Activated naive CD8-positive, alpha-beta T cell treated with anti-CD3 and anti-CD28 coated beads for 36 hours (primary cell): ENCODE data around the gene KIFC3. TPM values are rescaled to one million over a fixed set of nuclear protein-coding genes. Genes with fewer than 3 reads are reported as not detected.

Experiments used
- DNase-seq: peaks from one replicate; pipeline ENCODE4 v3.0.0; 2021
- H3K27ac Mint-ChIP-seq: one replicate; pipeline ENCODE4 v1.8.0; 2022; ENCODE audit warnings: mild to moderate bottlenecking, moderate library complexity, mixed read lengths
- H3K27me3 Mint-ChIP-seq: one replicate; pipeline ENCODE4 v1.8.0; 2022; ENCODE audit warnings: mild to moderate bottlenecking, mixed read lengths
- H3K36me3 Mint-ChIP-seq: one replicate; pipeline ENCODE4 v1.8.0; 2021; ENCODE audit warnings: mild to moderate bottlenecking, mixed read lengths
- H3K4me1 Mint-ChIP-seq: one replicate; pipeline ENCODE4 v1.8.0; 2021; ENCODE audit warnings: mixed read lengths
- H3K4me3 Mint-ChIP-seq: one replicate; pipeline ENCODE4 v1.8.0; 2022; ENCODE audit warnings: mild to moderate bottlenecking, moderate library complexity, mixed read lengths
- H3K9me3 Mint-ChIP-seq: one replicate; pipeline ENCODE4 v1.8.0; 2022; ENCODE audit warnings: mixed read lengths
- total RNA-seq, 2 experiments: library from RNA; stranded (reverse); gene quantifications; one replicate each; pipeline ENCODE4 v1.2.3, GENCODE V29; 2021

Gene KIFC3
- total RNA-seq, 2 experiments from 2014 or later: 1.2 to 1.3 TPM

DNA sequence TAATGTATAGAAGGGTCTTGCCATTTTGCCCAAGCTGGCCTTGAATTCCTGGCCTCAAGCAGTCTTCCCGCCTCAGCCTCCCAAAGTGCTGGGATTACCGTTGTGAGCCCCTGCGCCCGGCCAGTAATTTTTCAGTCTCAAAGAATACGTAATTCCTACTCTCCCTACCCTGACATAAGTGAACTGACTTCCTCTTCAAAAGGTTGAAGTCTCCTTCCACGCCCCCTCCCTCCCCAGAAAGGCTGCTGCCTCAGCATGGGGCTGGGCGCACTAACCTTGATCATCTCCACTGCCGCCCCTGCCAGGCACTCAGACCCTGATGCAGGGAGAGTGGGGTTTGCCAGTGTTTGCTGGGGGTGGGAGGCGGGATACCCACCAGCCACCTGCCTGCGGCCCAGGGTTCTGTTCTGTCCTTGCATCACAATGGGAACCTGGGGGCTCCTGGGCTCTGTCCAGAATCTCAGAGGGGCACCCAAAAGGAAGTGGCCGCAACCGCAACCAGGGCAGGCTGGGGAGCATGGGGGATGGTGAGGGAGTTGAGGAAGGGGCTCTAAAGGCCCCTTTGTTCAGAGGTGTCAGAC is 27.5 kb downstream of the KIFC3 start:
- H3K27me3 Mint-ChIP-seq: no peaks in the 10 kb centered on the region
- no peak for DNase-seq
- no peaks in the 10 kb centered on the region for H3K9me3 Mint-ChIP-seq
- no peaks in the 10 kb centered on the region for H3K36me3 Mint-ChIP-seq
- peaks cover 2% of the 10 kb centered on the region for H3K4me1 Mint-ChIP-seq
- H3K27ac Mint-ChIP-seq: no peak overlapping the region
- H3K4me3 Mint-ChIP-seq: no peak overlapping the region

GRCh38 chr16:57773655-57774295 is 28.5 kb downstream of the KIFC3 start:
- Mint-ChIP-seq H3K27ac (no peak overlapping the region), H3K9me3 (no peaks in the 10 kb centered on the region), H3K4me3 (no peak overlapping the region), H3K36me3 (no peaks in the 10 kb centered on the region), H3K4me1 (no peaks in the 10 kb centered on the region), H3K27me3 (no peaks in the 10 kb centered on the region)
- DNase-seq: no peak

DNA sequence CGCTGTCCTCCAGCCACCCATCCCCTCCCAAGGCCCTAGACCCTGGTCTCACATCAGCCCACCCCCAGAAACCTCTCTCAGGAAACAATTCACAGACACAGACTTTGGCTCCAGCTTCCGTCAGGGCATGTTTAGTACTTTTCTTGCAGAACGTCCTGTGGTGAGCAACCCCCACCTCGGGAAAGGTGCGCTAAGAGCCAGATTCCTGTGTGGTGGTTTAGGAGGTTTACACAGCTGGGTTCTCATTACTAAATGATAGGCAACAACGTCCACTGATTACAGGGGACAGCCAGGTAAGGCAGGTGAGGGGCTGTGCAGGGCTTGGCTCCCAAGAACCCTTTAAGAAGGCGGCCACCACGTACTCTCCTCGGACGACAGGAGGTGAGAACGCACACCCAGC is 29.3 kb downstream of the KIFC3 start:
- H3K4me3 Mint-ChIP-seq: no peak overlapping the region
- H3K27me3 Mint-ChIP-seq: no peaks in the 10 kb centered on the region
- H3K4me1 Mint-ChIP-seq: no peaks in the 10 kb centered on the region
- H3K9me3 Mint-ChIP-seq: no peaks in the 10 kb centered on the region
- H3K27ac Mint-ChIP-seq: no peak overlapping the region
- no peak for DNase-seq
- H3K36me3 Mint-ChIP-seq: no peaks in the 10 kb centered on the region

- H3K27me3 Mint-ChIP-seq: no peaks in the 10 kb centered on the region
- no peak overlapping the region for H3K4me3 Mint-ChIP-seq
- DNase-seq: no peak
- H3K4me1 Mint-ChIP-seq: no peaks in the 10 kb centered on the region
- no peaks in the 10 kb centered on the region for H3K9me3 Mint-ChIP-seq
- no peak overlapping the region for H3K27ac Mint-ChIP-seq
- H3K36me3 Mint-ChIP-seq: no peaks in the 10 kb centered on the region
Measured at GRCh38 chr16:57771141-57771785, 31.0 kb downstream of the KIFC3 start.

GRCh38 chr16:57770361-57770760 is 31.9 kb downstream of the KIFC3 start:
- Mint-ChIP-seq H3K27me3 (no peaks in the 10 kb centered on the region), H3K4me1 (no peaks in the 10 kb centered on the region), H3K4me3 (no peak overlapping the region), H3K27ac (no peak overlapping the region), H3K36me3 (no peaks in the 10 kb centered on the region), H3K9me3 (no peaks in the 10 kb centered on the region)
- DNase-seq: no peak

GRCh38 chr16:57769541-57770145 is 32.6 kb downstream of the KIFC3 start:
- no peaks in the 10 kb centered on the region for H3K4me1 Mint-ChIP-seq

DNA sequence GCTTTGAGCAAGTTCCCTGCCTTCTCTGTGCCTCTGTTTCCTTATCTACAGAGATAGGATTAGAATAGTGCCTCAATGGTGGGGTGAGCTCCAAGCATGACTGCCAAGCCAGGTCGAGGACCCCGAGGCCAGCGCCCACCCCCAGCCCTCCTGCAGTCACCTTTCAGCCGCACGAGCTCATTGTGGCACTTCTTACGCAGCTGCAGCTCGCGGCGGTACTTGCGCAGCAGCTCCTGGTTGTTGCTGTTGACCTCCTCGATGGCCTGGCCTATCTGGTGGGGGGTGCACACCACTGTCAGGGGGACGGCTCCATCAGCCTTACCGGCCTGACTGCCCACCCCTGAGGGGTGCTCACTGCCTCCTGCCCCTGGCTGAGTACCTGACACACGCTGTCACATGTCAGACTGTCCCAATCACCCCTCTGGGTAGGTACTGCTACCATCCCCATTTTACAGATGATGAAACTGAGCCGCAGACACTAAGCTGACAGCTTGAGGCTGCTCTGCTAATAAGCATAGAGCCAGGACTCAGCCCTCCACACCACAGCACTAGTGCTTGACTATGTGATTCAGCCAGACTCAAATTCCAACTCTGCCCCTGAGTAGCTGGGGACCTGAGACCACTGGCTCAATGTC is 35.5 kb downstream of the KIFC3 start:
- H3K4me3 Mint-ChIP-seq: no peak overlapping the region
- H3K27me3 Mint-ChIP-seq: no peaks in the 10 kb centered on the region
- DNase-seq: no peak
- no peaks in the 10 kb centered on the region for H3K36me3 Mint-ChIP-seq
- H3K4me1 Mint-ChIP-seq: no peaks in the 10 kb centered on the region
- no peaks in the 10 kb centered on the region for H3K9me3 Mint-ChIP-seq
- H3K27ac Mint-ChIP-seq: no peak overlapping the region

More at GRCh38 chr16:57769541-57770145, 32.6 kb downstream of the KIFC3 start:
- no peaks in the 10 kb centered on the region for H3K27me3 Mint-ChIP-seq
- no peak overlapping the region for H3K27ac Mint-ChIP-seq
- DNase-seq: no peak
- no peak overlapping the region for H3K4me3 Mint-ChIP-seq
- no peaks in the 10 kb centered on the region for H3K36me3 Mint-ChIP-seq
- H3K9me3 Mint-ChIP-seq: no peaks in the 10 kb centered on the region

- no peak overlapping the region for H3K27ac Mint-ChIP-seq
- no peak for DNase-seq
- no peaks in the 10 kb centered on the region for H3K27me3 Mint-ChIP-seq
- no peaks in the 10 kb centered on the region for H3K9me3 Mint-ChIP-seq
- H3K36me3 Mint-ChIP-seq: no peaks in the 10 kb centered on the region
- no peaks in the 10 kb centered on the region for H3K4me1 Mint-ChIP-seq
- no peak overlapping the region for H3K4me3 Mint-ChIP-seq
Measured at GRCh38 chr16:57765160-57765728, 37.0 kb downstream of the KIFC3 start.

DNA sequence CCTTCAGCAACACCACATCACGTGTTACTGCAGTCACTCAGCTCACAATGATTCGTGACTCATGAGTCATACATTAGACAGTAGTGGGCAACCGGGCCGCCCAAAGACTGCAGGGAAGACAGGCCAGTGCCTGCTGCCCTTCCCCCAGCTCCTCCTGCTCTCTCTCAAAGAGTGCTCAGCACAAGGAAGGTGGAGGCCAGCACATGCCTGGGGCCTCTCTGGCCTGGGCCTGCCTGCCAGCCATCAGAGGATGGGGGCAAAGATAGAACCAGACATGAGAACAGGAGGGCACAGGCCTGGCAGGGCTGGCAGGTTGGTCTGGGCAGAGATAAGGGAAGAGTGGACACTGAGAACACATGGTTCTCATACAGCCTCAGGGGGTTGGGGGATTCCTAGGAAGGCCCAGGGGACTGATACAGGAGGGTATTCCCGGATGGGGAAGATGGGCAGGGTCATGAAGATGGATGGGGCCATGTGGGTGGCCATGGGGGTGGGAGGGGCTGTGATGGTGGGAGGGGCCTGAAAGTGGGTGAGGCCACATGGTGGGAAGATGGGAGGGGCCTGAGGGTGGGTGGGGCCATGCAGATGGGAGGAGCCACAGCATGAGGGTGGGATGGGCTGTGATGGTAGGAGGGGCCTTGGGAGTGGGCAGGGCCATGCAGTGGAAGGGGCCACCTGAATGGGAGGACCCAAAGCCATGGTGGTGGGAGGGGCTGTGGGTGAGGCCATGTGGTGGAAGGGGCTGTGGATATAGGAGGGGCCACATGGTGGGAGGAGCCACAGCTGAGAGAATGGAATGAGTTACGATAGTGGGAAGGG is 37.7 kb downstream of the KIFC3 start:
- H3K9me3 Mint-ChIP-seq: no peaks in the 10 kb centered on the region
- no peak overlapping the region for H3K4me3 Mint-ChIP-seq
- H3K27ac Mint-ChIP-seq: no peak overlapping the region
- no peaks in the 10 kb centered on the region for H3K4me1 Mint-ChIP-seq
- no peaks in the 10 kb centered on the region for H3K27me3 Mint-ChIP-seq
- H3K36me3 Mint-ChIP-seq: no peaks in the 10 kb centered on the region
- DNase-seq: peak; percentile 53

- Mint-ChIP-seq H3K4me1 (no peaks in the 10 kb centered on the region), H3K27me3 (no peaks in the 10 kb centered on the region), H3K4me3 (no peak overlapping the region), H3K9me3 (no peaks in the 10 kb centered on the region), H3K27ac (no peak overlapping the region), H3K36me3 (no peaks in the 10 kb centered on the region)
- DNase-seq: no peak
Measured at GRCh38 chr16:57764006-57764340, 38.3 kb downstream of the KIFC3 start.

GRCh38 chr16:57763285-57764005 is 38.8 kb downstream of the KIFC3 start:
- Mint-ChIP-seq H3K4me3 (no peak overlapping the region), H3K9me3 (no peaks in the 10 kb centered on the region), H3K27me3 (no peaks in the 10 kb centered on the region), H3K4me1 (no peaks in the 10 kb centered on the region), H3K36me3 (no peaks in the 10 kb centered on the region), H3K27ac (no peak overlapping the region)
- DNase-seq: no peak

- no peak for DNase-seq
- H3K27me3 Mint-ChIP-seq: no peaks in the 10 kb centered on the region
- no peak overlapping the region for H3K4me3 Mint-ChIP-seq
- H3K4me1 Mint-ChIP-seq: no peaks in the 10 kb centered on the region
- no peak overlapping the region for H3K27ac Mint-ChIP-seq
- no peaks in the 10 kb centered on the region for H3K9me3 Mint-ChIP-seq
- no peaks in the 10 kb centered on the region for H3K36me3 Mint-ChIP-seq
Measured at GRCh38 chr16:57762365-57763040, 39.8 kb downstream of the KIFC3 start.

DNA sequence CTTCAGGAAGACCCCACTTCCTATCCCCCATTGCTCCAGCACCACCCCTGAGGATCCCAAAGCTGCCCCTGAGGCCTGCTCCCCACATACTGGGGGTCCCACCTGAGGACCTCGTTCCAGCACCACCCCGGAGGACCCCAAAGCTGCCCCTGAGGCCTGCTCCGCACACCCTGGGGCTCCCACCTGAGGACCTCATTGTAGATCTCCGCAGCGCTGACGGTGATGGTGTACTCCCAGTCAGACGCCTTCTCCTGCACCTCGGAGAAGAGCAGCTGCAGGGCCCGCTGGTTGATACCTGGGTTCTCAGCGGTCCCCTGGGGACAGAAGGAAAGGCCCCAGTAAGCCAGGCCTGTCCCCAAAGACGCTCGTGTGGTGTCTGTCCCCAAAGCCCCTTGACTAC is 40.3 kb downstream of the KIFC3 start:
- no peak overlapping the region for H3K4me3 Mint-ChIP-seq
- H3K4me1 Mint-ChIP-seq: no peaks in the 10 kb centered on the region
- H3K27me3 Mint-ChIP-seq: no peaks in the 10 kb centered on the region
- DNase-seq: no peak
- H3K27ac Mint-ChIP-seq: no peak overlapping the region
- no peaks in the 10 kb centered on the region for H3K9me3 Mint-ChIP-seq
- no peaks in the 10 kb centered on the region for H3K36me3 Mint-ChIP-seq
